GM18499 (cell line): Measurements from ENCODE around the gene OR10AD1.
"Not testable (repeated sequence)": the region's sequence is repeated elsewhere in the genome, so short reads cannot be mapped to it uniquely, and the experiment has no call there.

Source experiments
- ATAC-seq: cut with Tn5 transposase; IDR thresholded peaks from one replicate; pipeline ENCODE4 v1.9.1; 2021; ENCODE audit warnings: moderate number of reproducible peaks; ENCODE audit not compliant: insufficient read depth, unreplicated experiment

Gene OR10AD1

DNA sequence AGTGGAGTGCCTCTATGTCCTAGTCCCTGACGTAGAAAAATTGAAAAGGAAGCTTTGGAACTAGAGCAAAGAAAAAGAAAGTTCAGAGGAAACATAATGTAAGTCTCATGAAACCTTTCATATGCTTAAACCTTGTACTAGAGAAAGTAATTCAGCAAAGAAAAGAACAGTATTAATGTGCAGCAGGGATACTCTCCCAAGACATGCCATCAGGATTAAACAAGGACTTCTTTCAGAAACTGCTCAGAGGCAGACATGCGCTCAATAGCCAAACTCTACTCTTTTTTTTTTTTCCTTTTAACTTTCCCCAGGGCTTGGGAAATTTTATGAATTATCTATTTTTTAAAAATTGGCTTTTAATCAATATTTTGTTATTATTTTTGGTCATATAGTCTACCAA lies 38.6 kb downstream of the OR10AD1 start:
- ATAC-seq = no peak

DNA sequence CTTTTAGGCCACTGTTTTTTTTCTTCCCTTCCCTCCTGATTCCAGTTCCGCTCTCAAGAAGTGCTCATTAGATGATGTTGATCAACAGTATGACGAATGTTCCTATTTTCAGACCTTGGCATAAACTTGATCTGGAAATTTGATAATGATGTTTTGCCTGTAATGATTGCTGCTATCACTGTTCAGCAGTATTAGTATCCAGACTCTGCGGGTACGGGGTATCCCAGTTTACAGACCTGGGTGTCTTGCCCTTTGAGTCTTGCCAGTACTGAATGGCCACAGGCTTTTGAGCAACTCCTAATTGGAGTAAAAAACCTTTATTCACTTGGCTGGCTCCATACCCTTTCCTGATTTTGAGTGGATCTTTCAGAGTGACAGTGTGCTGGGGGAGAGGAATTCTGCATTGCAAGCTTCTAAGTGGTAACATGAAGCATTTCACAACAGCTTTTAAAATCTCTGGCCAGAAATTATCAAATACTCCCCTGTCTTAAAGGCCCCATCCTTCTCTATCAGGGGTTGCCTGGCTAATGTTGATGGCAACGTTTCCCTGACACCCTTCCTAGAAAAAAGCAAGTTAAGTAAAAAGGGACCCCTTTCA lies 39.8 kb downstream of the OR10AD1 start:
- ATAC-seq = no peak

DNA sequence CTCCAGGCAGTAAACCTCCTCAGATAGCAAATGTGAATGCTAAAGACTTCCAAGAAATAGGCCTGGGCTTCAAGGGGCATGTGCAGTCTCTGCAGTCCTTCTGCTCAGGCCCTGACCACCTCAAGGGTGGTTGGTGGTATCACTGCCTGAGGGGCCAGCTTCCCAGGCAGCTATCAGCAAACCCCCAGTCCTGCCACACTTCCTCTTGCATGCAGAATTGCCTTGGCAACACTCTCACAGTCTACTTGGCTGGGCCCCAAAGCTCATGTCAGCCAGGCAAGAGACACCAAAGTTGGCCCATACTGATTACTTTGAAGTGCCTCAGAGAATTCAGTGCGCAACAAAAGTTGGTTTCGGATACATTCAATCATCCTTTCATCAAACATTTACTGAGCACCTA lies 42.3 kb downstream of the OR10AD1 start:
- no peak for ATAC-seq

DNA sequence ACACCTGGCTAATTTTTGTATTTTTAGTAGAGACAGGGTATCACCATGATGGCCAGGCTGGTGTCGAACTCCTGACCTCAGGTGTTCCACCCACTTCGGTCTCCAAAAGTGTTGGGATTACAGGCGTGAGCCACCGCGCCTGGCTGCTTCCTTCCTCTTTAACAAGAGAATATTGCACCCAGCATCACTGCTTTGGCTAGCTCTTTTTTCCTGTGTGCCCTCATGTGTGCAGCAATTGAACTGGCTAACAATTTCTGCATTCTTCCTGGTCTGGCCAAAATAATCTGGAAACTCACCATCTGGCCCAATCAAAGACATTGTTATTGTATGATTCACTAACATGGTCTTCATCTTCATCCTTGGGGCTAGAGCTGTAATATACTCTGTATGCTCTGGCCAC lies 43.0 kb downstream of the OR10AD1 start:
- no peak for ATAC-seq

DNA sequence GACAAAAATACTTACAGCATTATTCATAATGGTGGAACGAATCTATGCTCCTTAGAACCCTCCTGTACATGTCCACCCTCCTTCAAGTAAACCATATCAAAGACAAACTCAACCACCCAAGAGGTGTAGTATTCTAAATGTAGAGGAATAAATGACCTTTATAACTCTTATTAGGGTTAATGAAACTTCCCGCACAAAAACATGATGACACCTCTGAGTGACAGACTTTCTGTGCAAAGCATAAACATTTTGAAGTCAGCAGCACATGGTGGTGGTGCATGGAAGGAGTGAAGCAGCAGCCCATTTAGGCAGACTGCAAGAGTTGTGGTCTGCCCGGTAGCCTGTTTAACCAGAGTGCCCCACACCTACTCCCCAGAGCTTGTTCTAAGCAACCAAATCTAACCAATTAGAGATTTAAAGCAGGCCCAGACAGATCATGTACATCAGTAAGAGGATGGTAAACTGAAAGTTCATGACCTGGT lies 45.2 kb downstream of the OR10AD1 start:
- ATAC-seq = peak; percentile 5

DNA sequence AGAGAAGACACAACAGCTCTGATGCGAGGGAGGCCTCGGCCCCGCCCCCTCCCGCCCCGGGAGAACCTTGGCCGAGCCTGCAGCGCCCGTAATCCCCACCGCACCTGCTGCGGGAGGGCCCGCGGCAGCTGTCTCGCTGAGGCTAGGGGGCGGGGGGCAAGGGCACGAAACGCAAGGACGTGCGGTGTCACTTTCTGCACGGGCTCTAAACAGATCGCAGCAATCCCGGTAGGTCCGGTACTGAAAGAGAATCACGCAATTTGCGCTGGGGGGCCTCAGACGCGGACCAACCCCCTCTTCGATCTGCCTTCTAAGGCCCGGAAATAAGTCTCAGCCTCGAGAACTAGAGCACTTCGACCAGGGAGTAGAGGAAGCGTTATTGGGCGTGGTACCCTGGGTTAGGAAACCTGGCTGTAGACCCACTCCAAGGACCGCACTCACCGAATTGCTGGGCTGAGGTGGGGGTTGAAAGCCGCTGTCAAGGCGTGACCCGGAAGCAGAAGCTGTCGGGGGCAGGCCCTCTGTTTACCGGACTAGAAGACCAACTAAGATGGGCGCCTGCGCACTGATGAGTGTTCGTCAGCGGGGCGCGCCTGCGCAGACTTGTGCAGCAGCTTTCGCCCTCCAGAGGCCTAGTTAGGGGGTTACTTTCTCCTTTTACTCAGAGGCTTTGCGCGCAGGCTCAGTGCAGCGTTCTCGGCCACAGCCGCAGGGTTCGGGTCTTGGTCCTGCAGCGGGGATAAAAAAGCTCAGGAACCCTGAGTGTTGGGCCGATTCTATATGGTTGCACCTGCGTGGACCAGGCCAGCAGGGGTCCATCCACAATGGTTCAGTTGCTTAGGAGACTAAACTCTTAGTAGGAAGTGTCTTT lies 45.8 kb downstream of the OR10AD1 start, which contains the start of gene ASB8:
TSS of gene ASB8 (minus strand) at position 498 of the 871 bp plus-strand sequence. CDS start 4,019 bp downstream, outside the sequence.
- peak; percentile 75 for ATAC-seq

DNA sequence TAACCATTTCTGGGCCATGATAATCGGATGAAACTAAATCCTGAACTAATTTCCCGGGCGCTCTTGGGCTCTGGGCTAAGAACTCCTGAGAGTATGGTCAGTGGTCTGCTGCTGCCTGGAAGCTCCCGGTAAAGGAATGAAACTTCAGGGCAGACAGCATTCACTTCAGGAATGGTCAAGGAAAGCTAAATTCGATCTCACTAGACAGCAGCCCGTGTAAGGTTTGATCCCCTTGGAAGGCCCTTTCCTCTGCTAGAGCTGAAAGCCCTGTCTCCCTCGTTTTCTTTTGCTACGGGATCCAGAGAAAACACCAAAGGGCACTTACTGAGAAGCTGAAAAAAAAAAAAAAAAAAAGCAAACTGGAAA lies 46.5 kb downstream of the OR10AD1 start:
- no peak for ATAC-seq

DNA sequence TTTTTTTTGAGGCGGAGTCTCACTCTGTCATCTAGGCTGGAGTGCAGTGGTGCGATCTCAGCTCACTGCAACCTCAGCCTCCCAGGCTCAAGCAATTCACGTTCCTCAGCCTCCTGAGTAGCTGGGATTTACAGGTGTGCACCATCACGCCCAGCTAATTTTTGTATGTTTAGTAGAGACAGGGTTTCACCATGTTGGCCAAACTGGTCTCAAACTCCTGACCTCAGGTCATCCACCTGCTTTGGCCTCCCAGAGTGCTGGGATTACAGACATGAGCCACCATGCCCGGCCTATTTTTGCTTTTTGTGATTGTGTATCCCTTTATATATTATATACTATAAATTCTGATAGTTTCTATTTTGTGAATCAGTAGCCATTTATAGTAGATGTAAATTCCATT lies 47.3 kb downstream of the OR10AD1 start:
- ATAC-seq = not testable (repeated sequence)
